ENCODE results near the gene FN1.
"Not testable (repeated sequence)": the region's sequence is repeated elsewhere in the genome, so short reads cannot be mapped to it uniquely, and the experiment has no call there.

Gene FN1

GRCh38 chr2:215347878-215348277 lies 88.0 kb downstream of the FN1 start:
- no peaks in the 10 kb centered on the region for H3K9me3 Mint-ChIP-seq
- H3K4me1 Mint-ChIP-seq (ENCODE audit: low read depth), result no peaks in the 10 kb centered on the region
- no peak for DNase-seq (ENCODE audit: low spot score)
- H3K4me3 Mint-ChIP-seq, result no peak overlapping the region
- no peaks in the 10 kb centered on the region for H3K27me3 Mint-ChIP-seq (ENCODE audit: low read depth)
- H3K27ac Mint-ChIP-seq, result no peak overlapping the region
- H3K36me3 Mint-ChIP-seq (ENCODE audit: low read depth), result peaks cover 70% of the 10 kb centered on the region

GRCh38 chr2:215338883-215339679 lies 96.8 kb downstream of the FN1 start:
- Mint-ChIP-seq H3K27me3 (ENCODE audit: low read depth) (no peaks in the 10 kb centered on the region), H3K9me3 (no peaks in the 10 kb centered on the region), H3K36me3 (ENCODE audit: low read depth) (peaks cover 72% of the 10 kb centered on the region), H3K27ac (no peak overlapping the region), H3K4me1 (ENCODE audit: low read depth) (no peaks in the 10 kb centered on the region), H3K4me3 (no peak overlapping the region)
- no peak for DNase-seq (ENCODE audit: low spot score)

GRCh38 chr2:215332872-215333595 lies 102.8 kb downstream of the FN1 start:
- Mint-ChIP-seq H3K36me3 (ENCODE audit: low read depth) (peaks cover 66% of the 10 kb centered on the region), H3K9me3 (no peaks in the 10 kb centered on the region), H3K27me3 (ENCODE audit: low read depth) (no peaks in the 10 kb centered on the region), H3K4me1 (ENCODE audit: low read depth) (peaks cover 9% of the 10 kb centered on the region), H3K4me3 (no peak overlapping the region), H3K27ac (no peak overlapping the region)
- no peak for DNase-seq (ENCODE audit: low spot score)

- no peak for DNase-seq (ENCODE audit: low spot score)
- H3K9me3 Mint-ChIP-seq, result no peaks in the 10 kb centered on the region
- H3K27me3 Mint-ChIP-seq (ENCODE audit: low read depth), result no peaks in the 10 kb centered on the region
- peaks cover 64% of the 10 kb centered on the region for H3K36me3 Mint-ChIP-seq (ENCODE audit: low read depth)
- H3K4me1 Mint-ChIP-seq (ENCODE audit: low read depth), result peaks cover 15% of the 10 kb centered on the region
- no peak overlapping the region for H3K27ac Mint-ChIP-seq
- H3K4me3 Mint-ChIP-seq, result no peak overlapping the region
Observed at GRCh38 chr2:215328066-215328465, 107.8 kb downstream of the FN1 start.

- H3K36me3 Mint-ChIP-seq (ENCODE audit: low read depth), result peaks cover 61% of the 10 kb centered on the region
- no peak for DNase-seq (ENCODE audit: low spot score)
- peaks cover 15% of the 10 kb centered on the region for H3K4me1 Mint-ChIP-seq (ENCODE audit: low read depth)
- no peak overlapping the region for H3K4me3 Mint-ChIP-seq
- H3K27me3 Mint-ChIP-seq (ENCODE audit: low read depth), result no peaks in the 10 kb centered on the region
- no peak overlapping the region for H3K27ac Mint-ChIP-seq
- H3K9me3 Mint-ChIP-seq, result no peaks in the 10 kb centered on the region
Observed at GRCh38 chr2:215324811-215325210, 111.1 kb downstream of the FN1 start.

- Mint-ChIP-seq H3K4me1 (ENCODE audit: low read depth) (peaks cover 15% of the 10 kb centered on the region), H3K27ac (no peak overlapping the region), H3K9me3 (no peaks in the 10 kb centered on the region), H3K36me3 (ENCODE audit: low read depth) (peaks cover 58% of the 10 kb centered on the region), H3K4me3 (no peak overlapping the region), H3K27me3 (ENCODE audit: low read depth) (no peaks in the 10 kb centered on the region)
- no peak for DNase-seq (ENCODE audit: low spot score)
Observed at GRCh38 chr2:215320679-215321078, 115.2 kb downstream of the FN1 start.

GRCh38 chr2:215320102-215320501 lies 115.8 kb downstream of the FN1 start:
- DNase-seq (ENCODE audit: low spot score), result no peak
- Mint-ChIP-seq H3K9me3 (no peaks in the 10 kb centered on the region), H3K27me3 (ENCODE audit: low read depth) (no peaks in the 10 kb centered on the region), H3K27ac (peak overlapping the region; percentile 55), H3K4me1 (ENCODE audit: low read depth) (peaks cover 16% of the 10 kb centered on the region), H3K36me3 (ENCODE audit: low read depth) (peaks cover 57% of the 10 kb centered on the region), H3K4me3 (no peak overlapping the region)

GRCh38 chr2:215319500-215319899 lies 116.4 kb downstream of the FN1 start:
- Mint-ChIP-seq H3K27me3 (ENCODE audit: low read depth) (no peaks in the 10 kb centered on the region), H3K9me3 (no peaks in the 10 kb centered on the region), H3K27ac (no peak overlapping the region), H3K36me3 (ENCODE audit: low read depth) (peaks cover 59% of the 10 kb centered on the region), H3K4me3 (no peak overlapping the region), H3K4me1 (ENCODE audit: low read depth) (peaks cover 21% of the 10 kb centered on the region)
- no peak for DNase-seq (ENCODE audit: low spot score)

- peaks cover 61% of the 10 kb centered on the region for H3K36me3 Mint-ChIP-seq (ENCODE audit: low read depth)
- H3K9me3 Mint-ChIP-seq, result no peaks in the 10 kb centered on the region
Observed at GRCh38 chr2:215316336-215316735, 119.5 kb downstream of the FN1 start.

GRCh38 chr2:215315301-215315700 lies 120.6 kb downstream of the FN1 start:
- no peaks in the 10 kb centered on the region for H3K27me3 Mint-ChIP-seq (ENCODE audit: low read depth)
- H3K4me3 Mint-ChIP-seq, result no peak overlapping the region
- H3K36me3 Mint-ChIP-seq (ENCODE audit: low read depth), result peaks cover 52% of the 10 kb centered on the region
- no peak for DNase-seq (ENCODE audit: low spot score)
- H3K27ac Mint-ChIP-seq, result no peak overlapping the region
- H3K9me3 Mint-ChIP-seq, result no peaks in the 10 kb centered on the region
- peaks cover 30% of the 10 kb centered on the region for H3K4me1 Mint-ChIP-seq (ENCODE audit: low read depth)

More at GRCh38 chr2:215316336-215316735, 119.5 kb downstream of the FN1 start:
- no peak overlapping the region for H3K27ac Mint-ChIP-seq
- H3K4me3 Mint-ChIP-seq, result no peak overlapping the region
- H3K27me3 Mint-ChIP-seq (ENCODE audit: low read depth), result no peaks in the 10 kb centered on the region
- no peak for DNase-seq (ENCODE audit: low spot score)
- H3K4me1 Mint-ChIP-seq (ENCODE audit: low read depth), result peaks cover 31% of the 10 kb centered on the region

GRCh38 chr2:215314896-215315295 lies 121.0 kb downstream of the FN1 start:
- Mint-ChIP-seq H3K36me3 (ENCODE audit: low read depth) (peaks cover 49% of the 10 kb centered on the region), H3K4me3 (no peak overlapping the region), H3K9me3 (no peaks in the 10 kb centered on the region), H3K27me3 (ENCODE audit: low read depth) (no peaks in the 10 kb centered on the region), H3K4me1 (ENCODE audit: low read depth) (peaks cover 28% of the 10 kb centered on the region), H3K27ac (no peak overlapping the region)
- DNase-seq (ENCODE audit: low spot score), result no peak

- peak overlapping the region; percentile 93 for H3K27ac Mint-ChIP-seq
- no peaks in the 10 kb centered on the region for H3K27me3 Mint-ChIP-seq (ENCODE audit: low read depth)
- H3K4me1 Mint-ChIP-seq (ENCODE audit: low read depth), result peaks cover 28% of the 10 kb centered on the region
- H3K4me3 Mint-ChIP-seq, result peak overlapping the region; percentile 98
- no peaks in the 10 kb centered on the region for H3K9me3 Mint-ChIP-seq
- peaks cover 42% of the 10 kb centered on the region for H3K36me3 Mint-ChIP-seq (ENCODE audit: low read depth)
- DNase-seq (ENCODE audit: low spot score), result no peak
Observed at GRCh38 chr2:215313255-215313613, 122.6 kb downstream of the FN1 start.

GRCh38 chr2:215311625-215312396 lies 124.1 kb downstream of the FN1 start, which contains the start of gene ATIC:
Gene ATIC, plus strand, starts transcription at chr2:215312059. Its CDS starts 84 bp downstream, at chr2:215312143.
- H3K36me3 Mint-ChIP-seq (ENCODE audit: low read depth), result peaks cover 32% of the 10 kb centered on the region
- H3K27ac Mint-ChIP-seq, result peak within 1 kb of the TSS; percentile 93
- peaks cover 28% of the 10 kb centered on the region for H3K4me1 Mint-ChIP-seq (ENCODE audit: low read depth)
- no peaks in the 10 kb centered on the region for H3K9me3 Mint-ChIP-seq
- H3K27me3 Mint-ChIP-seq (ENCODE audit: low read depth), result no peaks in the 10 kb centered on the region
- DNase-seq (ENCODE audit: low spot score), result peak; percentile 93
- H3K4me3 Mint-ChIP-seq, result peak within 1 kb of the TSS; percentile 98

- Mint-ChIP-seq H3K36me3 (ENCODE audit: low read depth) (peaks cover 30% of the 10 kb centered on the region), H3K4me1 (ENCODE audit: low read depth) (peaks cover 25% of the 10 kb centered on the region), H3K27ac (peak overlapping the region; percentile 86), H3K4me3 (peak overlapping the region; percentile 85)
- not testable (repeated sequence) for H3K27me3 Mint-ChIP-seq (ENCODE audit: low read depth); DNase-seq (ENCODE audit: low spot score); H3K9me3 Mint-ChIP-seq
Observed at GRCh38 chr2:215311259-215311624, 124.6 kb downstream of the FN1 start.

All from T-helper 2 cell treated with Interferon-gamma antibody and Interleukin-4, amounts not matched to agents 5 μg/mL and 100 μg/mL, for 36 hours (primary cell).